H7 (cell line): ENCODE data around the gene SMG7. TPM values are rescaled to one million over a fixed set of nuclear protein-coding genes. Genes with fewer than 3 reads are reported as not detected.

ENCODE experiments used
- DNase-seq: peaks from one replicate; pipeline ENCODE4 v3.0.0; 2012
- H3K27me3 ChIP-seq: 2 replicates; pipeline ENCODE4 v1.6.0; 2011; ENCODE audit warnings: mild to moderate bottlenecking, low read length; ENCODE audit not compliant: control insufficient read depth, insufficient read depth
- H3K36me3 ChIP-seq: replicated peaks from 2 replicates; pipeline ENCODE4 v1.5.1; 2011; ENCODE audit warnings: low read length; ENCODE audit not compliant: control insufficient read depth, insufficient read depth
- H3K4me3 ChIP-seq: 2 replicates; pipeline ENCODE4 v1.5.1; 2011; ENCODE audit warnings: low read depth, mild to moderate bottlenecking, control low read depth, low read length, moderate library complexity; ENCODE audit not compliant: insufficient read depth
- total RNA-seq: library from RNA; depleted of rRNA; stranded (reverse); fragments of >200 nt; shearing (Covaris generic); gene quantifications from 2 replicates; pipeline ENCODE4 v1.2.3, GENCODE V29; 2014

Gene SMG7
- total RNA-seq, 1 experiment from 2014 or later, result 37.6 TPM

GRCh38 chr1:183515002-183515689 lies 42.8 kb downstream of the SMG7 start:
- peaks cover 1% of the 10 kb centered on the region for H3K36me3 ChIP-seq
- no peaks in the 10 kb centered on the region for H3K27me3 ChIP-seq
- H3K4me3 ChIP-seq, result no peak overlapping the region
- DNase-seq, result no peak

DNA sequence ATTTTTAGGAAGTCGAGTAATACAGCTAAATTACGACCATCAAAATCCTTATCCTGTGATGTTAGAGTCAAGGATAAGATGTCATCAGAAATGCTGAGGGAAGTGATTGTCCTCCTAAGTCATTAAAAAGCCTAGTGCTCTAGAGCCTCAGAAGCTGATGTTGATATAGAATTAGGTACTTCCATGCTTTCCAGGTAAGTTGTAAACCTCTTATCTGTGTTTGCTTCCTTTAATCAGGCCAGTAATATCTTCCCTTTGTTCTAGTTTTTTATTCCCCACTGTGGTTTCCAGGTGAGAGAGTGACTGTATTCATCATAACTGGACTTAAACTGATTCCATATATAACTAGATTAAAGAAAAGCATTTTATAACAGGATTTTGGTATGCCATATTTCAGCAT lies 44.4 kb downstream of the SMG7 start:
- Histone ChIP-seq H3K36me3 (peaks cover 1% of the 10 kb centered on the region), H3K27me3 (no peaks in the 10 kb centered on the region), H3K4me3 (no peak overlapping the region)
- DNase-seq, result no peak

GRCh38 chr1:183517401-183517800 lies 45.1 kb downstream of the SMG7 start:
- Histone ChIP-seq H3K36me3 (peaks cover 1% of the 10 kb centered on the region), H3K27me3 (no peaks in the 10 kb centered on the region), H3K4me3 (no peak overlapping the region)
- no peak for DNase-seq

DNA sequence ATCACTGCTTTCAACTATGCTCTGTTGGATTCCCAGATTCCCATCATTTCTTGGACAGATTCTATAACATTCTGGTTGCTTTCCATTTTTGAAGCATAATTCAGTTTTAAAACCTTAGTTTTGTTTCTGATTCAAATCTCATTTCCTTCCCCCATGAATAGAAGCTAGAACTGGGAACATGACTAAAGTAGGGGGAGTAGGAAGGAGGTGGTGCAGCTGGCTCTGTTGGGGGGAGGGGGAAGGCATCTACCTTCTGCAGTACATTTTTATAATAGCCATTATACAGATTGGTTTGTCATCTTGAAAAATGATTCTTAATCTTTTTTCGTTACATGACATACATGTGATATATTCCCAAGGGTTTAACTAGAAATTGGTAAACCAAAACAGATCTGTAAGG lies 48.1 kb downstream of the SMG7 start:
- Histone ChIP-seq H3K27me3 (no peaks in the 10 kb centered on the region), H3K36me3 (peaks cover 1% of the 10 kb centered on the region)

DNA sequence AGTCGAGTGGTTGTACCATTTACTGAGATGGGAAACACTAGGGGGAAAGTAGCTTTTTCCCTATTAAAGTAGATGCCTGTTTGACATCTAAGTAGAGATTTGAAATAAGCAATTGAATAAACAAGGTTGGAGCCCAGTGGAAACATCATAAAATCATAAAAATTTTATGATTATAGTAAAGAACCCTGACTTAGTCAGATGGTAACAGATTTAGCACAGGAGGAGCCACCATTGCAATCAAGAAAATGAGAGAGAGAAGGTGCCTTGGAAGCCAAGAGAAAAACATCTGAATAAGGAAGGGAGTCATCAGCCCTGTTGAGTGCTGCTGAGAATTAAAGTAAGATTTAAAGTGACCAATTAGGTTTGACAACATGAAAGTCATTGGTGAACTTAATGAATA lies 49.8 kb downstream of the SMG7 start:
- no peak for DNase-seq
- H3K36me3 ChIP-seq, result peaks cover 3% of the 10 kb centered on the region
- H3K27me3 ChIP-seq, result no peaks in the 10 kb centered on the region
- H3K4me3 ChIP-seq, result no peak overlapping the region

More for the DNA sequence above, 48.1 kb downstream of the SMG7 start:
- H3K4me3 ChIP-seq, result no peak overlapping the region
- DNase-seq, result no peak

DNA sequence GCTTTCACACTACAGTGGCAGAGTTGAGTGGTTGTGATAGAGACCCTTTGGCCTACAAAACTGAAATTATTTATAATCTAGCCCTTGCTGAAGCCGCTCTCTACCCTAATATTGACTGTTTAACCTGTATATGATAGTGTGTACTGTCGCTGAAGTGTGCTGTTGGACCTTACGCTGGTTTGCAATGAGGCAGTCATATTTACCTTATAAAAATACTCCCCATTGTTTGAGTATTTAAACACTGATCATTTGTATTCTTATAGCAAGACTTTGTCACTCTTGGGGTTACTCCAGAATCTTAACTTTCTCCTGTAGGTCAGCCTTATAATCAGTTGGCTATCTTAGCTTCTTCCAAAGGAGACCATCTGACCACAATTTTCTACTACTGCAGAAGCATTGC lies 56.3 kb downstream of the SMG7 start:
- Histone ChIP-seq H3K36me3 (peaks cover 14% of the 10 kb centered on the region), H3K27me3 (no peaks in the 10 kb centered on the region), H3K4me3 (no peak overlapping the region)
- DNase-seq, result no peak

DNA sequence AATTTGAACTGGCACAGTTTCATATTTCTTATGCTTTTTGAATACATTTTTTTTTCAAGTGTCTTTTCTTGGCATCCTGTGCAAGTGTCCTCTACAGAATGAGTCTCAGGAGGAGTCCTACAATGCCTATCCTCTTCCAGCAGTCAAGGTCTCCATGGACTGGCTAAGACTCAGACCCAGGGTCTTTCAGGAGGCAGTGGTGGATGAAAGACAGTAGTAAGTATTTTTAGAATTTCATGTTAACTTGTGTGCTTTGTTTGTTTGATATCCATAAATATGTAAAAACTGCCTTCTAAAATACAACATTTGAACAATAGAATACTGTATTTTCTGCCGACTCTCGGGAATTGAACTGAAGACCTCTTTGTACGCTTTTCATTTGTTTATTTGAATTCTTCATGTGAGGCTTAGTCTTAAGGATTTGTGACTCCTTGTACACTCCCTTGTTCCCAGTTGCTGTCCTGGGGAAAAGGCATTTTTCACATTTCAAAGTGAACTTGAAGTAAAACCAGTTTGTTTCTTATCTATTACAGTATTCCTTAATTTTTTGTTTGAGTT lies 61.4 kb downstream of the SMG7 start:
- H3K4me3 ChIP-seq, result no peak overlapping the region
- peaks cover 13% of the 10 kb centered on the region for H3K36me3 ChIP-seq
- DNase-seq, result no peak
- H3K27me3 ChIP-seq, result no peaks in the 10 kb centered on the region

- no peak for DNase-seq
Observed at GRCh38 chr1:183537405-183537804, 65.1 kb downstream of the SMG7 start.

DNA sequence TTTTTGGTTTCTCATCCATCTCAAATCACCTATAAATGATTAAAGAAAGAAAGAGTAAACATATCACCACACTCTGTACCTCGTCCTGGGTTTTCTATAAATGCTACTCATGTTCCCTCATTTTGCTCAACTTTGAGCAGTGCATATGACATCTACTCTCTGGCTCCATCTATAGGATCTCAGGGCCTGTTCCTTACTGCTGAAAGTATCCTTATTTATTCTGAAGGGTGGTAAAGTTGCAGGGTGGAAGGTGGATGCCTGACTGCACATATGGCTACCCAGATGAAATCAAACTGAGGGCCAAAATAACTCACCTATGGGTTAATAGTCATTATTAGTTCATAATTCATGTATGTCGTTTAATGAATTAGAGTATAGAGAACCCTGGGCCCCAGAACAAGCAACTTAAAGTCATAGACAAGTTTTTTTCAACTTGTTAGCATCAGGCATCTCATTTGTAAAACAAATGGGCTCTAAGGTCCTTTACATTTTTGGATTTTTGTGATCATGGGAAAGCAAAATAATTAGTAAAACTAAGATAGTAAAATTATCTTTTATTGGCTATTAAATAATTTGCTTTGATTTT lies 71.4 kb downstream of the SMG7 start:
- Histone ChIP-seq H3K4me3 (no peak overlapping the region), H3K36me3 (peaks cover 22% of the 10 kb centered on the region), H3K27me3 (no peaks in the 10 kb centered on the region)
- no peak for DNase-seq

More at GRCh38 chr1:183537405-183537804, 65.1 kb downstream of the SMG7 start:
- H3K36me3 ChIP-seq, result peaks cover 21% of the 10 kb centered on the region
- H3K4me3 ChIP-seq, result no peak overlapping the region
- no peaks in the 10 kb centered on the region for H3K27me3 ChIP-seq

- H3K36me3 ChIP-seq, result peaks cover 24% of the 10 kb centered on the region
- H3K27me3 ChIP-seq, result no peaks in the 10 kb centered on the region
- no peak overlapping the region for H3K4me3 ChIP-seq
- no peak for DNase-seq
Observed at GRCh38 chr1:183544598-183545297, 72.4 kb downstream of the SMG7 start.

GRCh38 chr1:183546427-183546826 lies 74.1 kb downstream of the SMG7 start:
- no peaks in the 10 kb centered on the region for H3K27me3 ChIP-seq
- H3K4me3 ChIP-seq, result no peak overlapping the region
- no peak for DNase-seq
- H3K36me3 ChIP-seq, result peaks cover 22% of the 10 kb centered on the region

- Histone ChIP-seq H3K36me3 (peaks cover 22% of the 10 kb centered on the region), H3K27me3 (no peaks in the 10 kb centered on the region), H3K4me3 (no peak overlapping the region)
- no peak for DNase-seq
Observed at GRCh38 chr1:183548116-183548515, 75.8 kb downstream of the SMG7 start.

- H3K27me3 ChIP-seq, result no peaks in the 10 kb centered on the region
- H3K36me3 ChIP-seq, result peaks cover 14% of the 10 kb centered on the region
Observed at GRCh38 chr1:183550915-183551314, 78.6 kb downstream of the SMG7 start.

DNA sequence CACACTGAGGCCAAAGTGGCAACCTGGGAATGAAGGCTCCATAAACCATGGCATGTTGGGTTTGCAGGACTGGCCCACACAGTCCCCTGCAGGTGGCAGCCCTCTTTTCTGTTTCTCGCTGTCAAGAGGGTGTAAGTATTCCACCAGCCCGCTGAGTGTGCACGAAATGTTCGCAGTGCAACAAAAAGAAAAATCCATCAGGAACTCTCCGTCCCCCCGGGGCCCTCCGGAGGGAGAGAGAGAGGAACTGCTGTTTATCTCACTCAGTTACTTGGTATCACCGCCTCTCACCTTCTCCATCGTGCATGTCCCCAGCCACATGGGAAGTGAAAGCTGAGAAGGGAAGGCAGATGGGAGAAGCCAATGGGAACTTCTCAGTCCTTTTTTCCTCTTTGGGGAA lies 79.6 kb downstream of the SMG7 start:
- Histone ChIP-seq H3K36me3 (peaks cover 12% of the 10 kb centered on the region), H3K27me3 (no peaks in the 10 kb centered on the region), H3K4me3 (no peak overlapping the region)
- DNase-seq, result no peak

More at GRCh38 chr1:183550915-183551314, 78.6 kb downstream of the SMG7 start:
- no peak overlapping the region for H3K4me3 ChIP-seq
- no peak for DNase-seq

GRCh38 chr1:183552441-183552840 lies 80.1 kb downstream of the SMG7 start:
- no peaks in the 10 kb centered on the region for H3K27me3 ChIP-seq
- H3K36me3 ChIP-seq, result peaks cover 12% of the 10 kb centered on the region
- H3K4me3 ChIP-seq, result no peak overlapping the region
- DNase-seq, result no peak
